A549 (cell line): Measurements from ENCODE around the gene GINS1. TPM values are rescaled to one million over a fixed set of nuclear protein-coding genes. Genes with fewer than 3 reads are reported as not detected.

Source experiments
- ATAC-seq, 2 experiments: fragments of 200-7000 bp in 1 of 2; fragments of >200 bp in 1 of 2; cut with Nextera tagmentation in 1 of 2; cut with Tn5 transposase in 1 of 2; 3 replicates each; pipeline versions ENCODE4 v1.8.0 to v1.9.1; 2018 to 2020; ENCODE audit warnings: mild to moderate bottlenecking in 1 of 2, moderate library complexity in 1 of 2
- CTCF ChIA-PET: fragments of 300-600 bp; sonication (Branson Sonifier 250); formaldehyde crosslinking; extraction: SDS; loops from one replicate; lab custom pipeline; 2021; ENCODE audit warnings: antibody characterized with exemption, inconsistent platforms; lab: Yijun Ruan, JAX
- POLR2A ChIA-PET: fragments of 350-600 bp; formaldehyde crosslinking; extraction: SDS; loops from one replicate; lab custom pipeline; 2021; ENCODE audit warnings: antibody characterized with exemption, inconsistent platforms; lab: Yijun Ruan, JAX
- DNase-seq, 2 experiments: peaks; one replicate each; pipeline versions ENCODE4 v3.0.0 to v3.0.0-alpha.2; 2011 to 2016; ENCODE audit warnings: low read depth in 1 of 2, low spot score in 1 of 2
- FAIRE-seq: peaks from 2 replicates; lab custom pipeline; 2011; peaks lifted over from hg19 to GRCh38; lab: Jason Lieb, UNC
- H3K27ac ChIP-seq, 2 experiments: fragments of >200 bp; sonication (Bioruptor Twin); formaldehyde crosslinking; 3 replicates each; pipeline ENCODE4 v1.5.1; 2016 to 2017
- H3K4me1 ChIP-seq: fragments of >200 bp; sonication (Bioruptor Twin); formaldehyde crosslinking; 3 replicates; pipeline ENCODE4 v1.6.1; 2016
- H3K4me2 ChIP-seq: fragments of >200 bp; sonication (Bioruptor Twin); formaldehyde crosslinking; 3 replicates; pipeline ENCODE4 v1.6.1; 2016
- H3K4me3 ChIP-seq: fragments of >200 bp; sonication (Bioruptor Twin); formaldehyde crosslinking; 3 replicates; pipeline ENCODE4 v1.5.1; 2016
- H3K9me3 ChIP-seq: fragments of >200 bp; sonication (Bioruptor Twin); formaldehyde crosslinking; 3 replicates; pipeline ENCODE4 v1.6.1; 2016
- BCL3 ChIP-seq: fragments of >200 bp; sonication (Bioruptor Twin); formaldehyde crosslinking; IDR thresholded peaks from 3 replicates; pipeline ENCODE4 v1.6.1; 2016
- CBX2 ChIP-seq: fragments of 200-600 bp; sonication (generic); IDR thresholded peaks from 2 replicates; pipeline ENCODE4 v1.6.1; 2016; ENCODE audit warnings: low read depth, mild to moderate bottlenecking, borderline replicate concordance
- CBX8 ChIP-seq: fragments of 200-600 bp; sonication (generic); IDR thresholded peaks from 2 replicates; pipeline ENCODE4 v1.6.1; 2016
- EHMT2 ChIP-seq: fragments of 200-600 bp; sonication (generic); IDR thresholded peaks from 2 replicates; pipeline ENCODE4 v1.6.1; 2016; ENCODE audit warnings: antibody characterized with exemption, low read depth, mild to moderate bottlenecking, moderate library complexity
- ELK1 ChIP-seq: fragments of 150-350 bp; IDR thresholded peaks from 2 replicates; pipeline ENCODE4 v1.6.1; 2014; ENCODE audit warnings: low read depth, mild to moderate bottlenecking, low read length
- FOSB ChIP-seq: fragments of 250-450 bp; sonication (Bioruptor Pico); IDR thresholded peaks from 2 replicates; pipeline ENCODE4 v1.5.0; 2020; ENCODE audit warnings: mild to moderate bottlenecking, moderate library complexity
- HEYL ChIP-seq: fragments of 250-450 bp; sonication (Bioruptor Pico); IDR thresholded peaks from 2 replicates; pipeline ENCODE4 v1.8.0; 2021; ENCODE audit warnings: mild to moderate bottlenecking, moderate library complexity
- HMGXB4 ChIP-seq: fragments of 250-450 bp; sonication (Bioruptor Pico); IDR thresholded peaks from 2 replicates; pipeline ENCODE4 v1.5.0; 2021; ENCODE audit warnings: mild to moderate bottlenecking, moderate library complexity, borderline replicate concordance
- HOXA7 ChIP-seq: fragments of 250-450 bp; sonication (Bioruptor Pico); IDR thresholded peaks from 2 replicates; pipeline ENCODE4 v1.5.0; 2020; ENCODE audit warnings: mild to moderate bottlenecking, moderate library complexity
- JUN ChIP-seq, 2 experiments: fragments of >200 bp; sonication (Bioruptor Twin); formaldehyde crosslinking; IDR thresholded peaks; 2 replicates in 1 of 2; 3 replicates in 1 of 2; pipeline ENCODE4 v1.6.1; 2016 to 2017
- KDM5A ChIP-seq: fragments of 200-600 bp; sonication (generic); IDR thresholded peaks from 2 replicates; pipeline ENCODE4 v1.6.1; 2016; ENCODE audit warnings: antibody characterized with exemption, mild to moderate bottlenecking
- MAFK ChIP-seq: fragments of 450-650 bp; IDR thresholded peaks from 2 replicates; pipeline ENCODE4 v1.6.1; 2014; ENCODE audit not compliant: partially characterized antibody
- NPAS2 ChIP-seq: fragments of 250-450 bp; sonication (Bioruptor Pico); IDR thresholded peaks from 2 replicates; pipeline ENCODE4 v1.8.0; 2022; ENCODE audit warnings: mild to moderate bottlenecking, moderate library complexity, borderline replicate concordance
- POLR2A ChIP-seq: IDR thresholded peaks from 2 replicates; pipeline ENCODE4 v1.6.1; 2012; ENCODE audit warnings: mild to moderate bottlenecking, low read length
- POLR2AphosphoS2 ChIP-seq: conservative IDR thresholded peaks from 2 replicates; pipeline ENCODE4 v1.6.1; 2012; ENCODE audit warnings: low read length, improper control_type of control experiment, inconsistent platforms
- SMC3 ChIP-seq: fragments of >200 bp; sonication (Bioruptor Twin); formaldehyde crosslinking; IDR thresholded peaks from 3 replicates; pipeline ENCODE4 v1.6.1; 2018; ENCODE audit warnings: inconsistent platforms
- TFCP2L1 ChIP-seq: fragments of 250-450 bp; sonication (Bioruptor Pico); IDR thresholded peaks from 2 replicates; pipeline ENCODE4 v1.5.0; 2021; ENCODE audit warnings: mild to moderate bottlenecking
- USF2 ChIP-seq: fragments of 450-650 bp; IDR thresholded peaks from 2 replicates; pipeline ENCODE4 v1.6.1; 2014; ENCODE audit warnings: antibody characterized with exemption
- ZSCAN20 ChIP-seq: fragments of 250-450 bp; sonication (Bioruptor Pico); IDR thresholded peaks from 2 replicates; pipeline ENCODE4 v1.8.0; 2022; ENCODE audit warnings: mild to moderate bottlenecking, moderate library complexity
- WGBS: methylation state at CpG from one replicate; pipeline ENCODE4 v1.1.6; 2017; ENCODE audit errors: missing lambda C conversion rate; 5-methylcytosine and 5-hydroxymethylcytosine counted together
- polyA plus RNA-seq, 4 experiments: library from polyadenylated mRNA; depleted of rRNA in 3 of 4; stranded (reverse); fragments of >200 nt; fragmentation: RNase III in 1 of 4; extraction: RNeasy Plus Mini Kit Qiagen cat#74134 plus additional on column Dnase treatment in 1 of 4; gene quantifications; 2 replicates in 3 of 4; 3 replicates in 1 of 4; pipeline ENCODE4 v1.2.3, GENCODE V29; 2011 to 2017
- TF ChIP-seq, protein P1 (sequence below): IDR thresholded peaks from 2 replicates; pipeline ENCODE4 v1.6.1; 2012; ENCODE audit warnings: low read depth, borderline replicate concordance
- TF ChIP-seq, protein P2 (sequence below): fragments of >200 bp; sonication (Bioruptor Twin); formaldehyde crosslinking; IDR thresholded peaks from 2 replicates; pipeline ENCODE4 v1.6.1; 2016
- TF ChIP-seq, protein P3 (sequence below): IDR thresholded peaks from 2 replicates; pipeline ENCODE4 v1.6.1; 2012
- TF ChIP-seq, protein P4 (sequence below): fragments of >200 bp; sonication (Bioruptor Twin); formaldehyde crosslinking; IDR thresholded peaks from 3 replicates; pipeline ENCODE4 v1.5.1; 2016
- TF ChIP-seq, protein P5 (sequence below): IDR thresholded peaks from 2 replicates; pipeline ENCODE4 v1.6.1; 2012

The GINS1 gene
- polyA plus RNA-seq, 2 of the 4 experiments (the other 2 are of a cell fraction), result 34.2 to 46.4 TPM

GRCh38 chr20:25376236-25376635 lies 31.2 kb upstream of the GINS1 start (continued):
- no peak for TF ChIP-seq MAFK
- no peak for TF ChIP-seq FOSB (CRISPR knock-in tag)
- no peak for TF ChIP-seq SMC3
- TF ChIP-seq HEYL (CRISPR knock-in tag), result no peak
- TF ChIP-seq ELK1, result no peak
- TF ChIP-seq CBX2, result no peak
- TF ChIP-seq, protein P1, sequence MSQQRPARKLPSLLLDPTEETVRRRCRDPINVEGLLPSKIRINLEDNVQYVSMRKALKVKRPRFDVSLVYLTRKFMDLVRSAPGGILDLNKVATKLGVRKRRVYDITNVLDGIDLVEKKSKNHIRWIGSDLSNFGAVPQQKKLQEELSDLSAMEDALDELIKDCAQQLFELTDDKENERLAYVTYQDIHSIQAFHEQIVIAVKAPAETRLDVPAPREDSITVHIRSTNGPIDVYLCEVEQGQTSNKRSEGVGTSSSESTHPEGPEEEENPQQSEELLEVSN, result no peak
- TF ChIP-seq USF2, result no peak
- TF ChIP-seq, protein P2, sequence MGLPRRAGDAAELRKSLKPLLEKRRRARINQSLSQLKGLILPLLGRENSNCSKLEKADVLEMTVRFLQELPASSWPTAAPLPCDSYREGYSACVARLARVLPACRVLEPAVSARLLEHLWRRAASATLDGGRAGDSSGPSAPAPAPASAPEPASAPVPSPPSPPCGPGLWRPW, result no peak
- TF ChIP-seq ZSCAN20, result no peak
- TF ChIP-seq CBX8, result no peak

DNA sequence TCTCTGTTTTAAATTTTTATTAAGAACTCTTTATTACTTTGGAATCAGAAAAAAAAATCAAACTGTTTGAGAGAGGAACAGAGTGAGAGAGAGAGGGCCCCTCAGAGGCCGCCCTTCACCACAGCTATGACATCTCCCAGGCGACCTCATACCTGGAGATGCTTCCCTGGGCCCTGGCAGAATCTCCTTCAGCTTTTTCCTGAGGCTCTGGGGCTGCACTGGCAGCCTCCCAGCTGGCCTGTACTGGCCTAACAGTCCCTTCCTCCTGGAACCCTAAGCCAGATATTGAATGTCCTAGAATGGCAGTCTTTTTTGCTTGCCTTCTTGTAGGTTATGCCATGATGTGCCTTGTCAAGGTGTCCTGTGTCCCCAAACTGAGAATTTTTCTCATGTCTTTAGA lies 30.6 kb upstream of the GINS1 start:
- FAIRE-seq (no peak), DNase-seq (no peak), ATAC-seq (no peak)
- TF ChIP-seq, protein P3, sequence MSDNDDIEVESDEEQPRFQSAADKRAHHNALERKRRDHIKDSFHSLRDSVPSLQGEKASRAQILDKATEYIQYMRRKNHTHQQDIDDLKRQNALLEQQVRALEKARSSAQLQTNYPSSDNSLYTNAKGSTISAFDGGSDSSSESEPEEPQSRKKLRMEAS, result no peak
- TF ChIP-seq HOXA7 (CRISPR knock-in tag), result no peak
- TF ChIP-seq CBX2, result no peak
- TF ChIP-seq, protein P2, result no peak
- ChIA-PET CTCF (interaction anchor here (1.3 kb wide), 1 partner anchor 9 kb away, joined by 4 read pairs; no protein-coding TSS in a partner anchor), POLR2A (no interaction called here)
- H3K4me1 ChIP-seq, result no peaks in the 10 kb centered on the region
- H3K9me3 ChIP-seq, result peaks cover 13% of the 10 kb centered on the region; the same call in 2 of the 3 replicates
- WGBS, result 60% methylated on average over 2 of the region's 2 CpGs
- H3K27ac ChIP-seq, result no peak overlapping the region
- H3K4me2 ChIP-seq, result no peak overlapping the region
- no peak overlapping the region for H3K4me3 ChIP-seq

DNA sequence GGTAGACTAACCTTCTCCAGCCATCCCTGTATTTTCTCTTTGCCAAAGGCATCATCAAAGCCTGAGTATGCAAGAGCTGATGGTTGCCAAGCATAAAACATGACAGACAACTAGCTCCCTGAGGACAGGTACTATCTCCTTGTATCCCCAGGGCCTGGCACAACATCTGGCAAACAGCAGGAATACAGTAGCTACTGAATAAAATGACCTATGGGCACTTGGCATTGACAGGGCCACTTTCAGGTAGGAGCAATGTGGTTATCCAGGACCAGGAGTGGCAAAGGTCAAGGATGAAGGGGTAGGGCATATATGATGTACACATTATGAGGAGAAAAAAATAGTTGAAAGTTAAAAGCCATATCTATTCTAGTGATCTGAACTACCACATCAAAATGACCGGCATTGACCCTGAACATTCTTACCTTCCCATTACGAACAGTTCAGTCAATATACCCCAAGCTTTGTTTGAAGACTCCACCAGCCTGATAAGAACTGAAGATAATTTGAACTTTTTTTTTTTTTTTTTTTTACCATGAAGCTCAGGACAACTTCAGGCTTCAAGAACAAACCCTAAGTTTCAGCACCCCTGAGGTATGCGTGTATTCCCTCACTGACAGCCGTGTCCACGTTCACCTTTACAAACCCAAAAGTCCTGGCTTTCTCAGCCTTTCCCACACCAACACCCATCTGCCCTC lies 29.1 kb upstream of the GINS1 start:
- H3K4me3 ChIP-seq, result no peak overlapping the region
- H3K27ac ChIP-seq, result no peak overlapping the region
- no peak for ATAC-seq
- WGBS, result 96% methylated on average over 5 of the region's 5 CpGs
- DNase-seq, result no peak
- FAIRE-seq, result no peak
- H3K9me3 ChIP-seq, result no peaks in the 10 kb centered on the region
- H3K4me2 ChIP-seq, result no peak overlapping the region
- CTCF ChIA-PET, result interaction anchor here (0.7 to 1.4 kb wide), 2 partner anchors 20 to 64 kb away, joined by 3 to 5 read pairs; no protein-coding TSS in a partner anchor
- POLR2A ChIA-PET, result no interaction called here
- no peaks in the 10 kb centered on the region for H3K4me1 ChIP-seq
- TF ChIP-seq KDM5A (no peak), NPAS2 (CRISPR knock-in tag) (no peak), JUN (IDR thresholded peaks at IDR 0.05) (no peak), HMGXB4 (CRISPR knock-in tag) (no peak), SMC3 (no peak), TFCP2L1 (CRISPR knock-in tag) (no peak), POLR2A (no peak), POLR2AphosphoS2 (no peak), ZSCAN20 (no peak), BCL3 (no peak), EHMT2 (no peak), CBX2 (no peak)
- TF ChIP-seq, protein P2, result no peak
- TF ChIP-seq, protein P4, sequence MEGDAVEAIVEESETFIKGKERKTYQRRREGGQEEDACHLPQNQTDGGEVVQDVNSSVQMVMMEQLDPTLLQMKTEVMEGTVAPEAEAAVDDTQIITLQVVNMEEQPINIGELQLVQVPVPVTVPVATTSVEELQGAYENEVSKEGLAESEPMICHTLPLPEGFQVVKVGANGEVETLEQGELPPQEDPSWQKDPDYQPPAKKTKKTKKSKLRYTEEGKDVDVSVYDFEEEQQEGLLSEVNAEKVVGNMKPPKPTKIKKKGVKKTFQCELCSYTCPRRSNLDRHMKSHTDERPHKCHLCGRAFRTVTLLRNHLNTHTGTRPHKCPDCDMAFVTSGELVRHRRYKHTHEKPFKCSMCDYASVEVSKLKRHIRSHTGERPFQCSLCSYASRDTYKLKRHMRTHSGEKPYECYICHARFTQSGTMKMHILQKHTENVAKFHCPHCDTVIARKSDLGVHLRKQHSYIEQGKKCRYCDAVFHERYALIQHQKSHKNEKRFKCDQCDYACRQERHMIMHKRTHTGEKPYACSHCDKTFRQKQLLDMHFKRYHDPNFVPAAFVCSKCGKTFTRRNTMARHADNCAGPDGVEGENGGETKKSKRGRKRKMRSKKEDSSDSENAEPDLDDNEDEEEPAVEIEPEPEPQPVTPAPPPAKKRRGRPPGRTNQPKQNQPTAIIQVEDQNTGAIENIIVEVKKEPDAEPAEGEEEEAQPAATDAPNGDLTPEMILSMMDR, result no peak
- TF ChIP-seq, protein P5, sequence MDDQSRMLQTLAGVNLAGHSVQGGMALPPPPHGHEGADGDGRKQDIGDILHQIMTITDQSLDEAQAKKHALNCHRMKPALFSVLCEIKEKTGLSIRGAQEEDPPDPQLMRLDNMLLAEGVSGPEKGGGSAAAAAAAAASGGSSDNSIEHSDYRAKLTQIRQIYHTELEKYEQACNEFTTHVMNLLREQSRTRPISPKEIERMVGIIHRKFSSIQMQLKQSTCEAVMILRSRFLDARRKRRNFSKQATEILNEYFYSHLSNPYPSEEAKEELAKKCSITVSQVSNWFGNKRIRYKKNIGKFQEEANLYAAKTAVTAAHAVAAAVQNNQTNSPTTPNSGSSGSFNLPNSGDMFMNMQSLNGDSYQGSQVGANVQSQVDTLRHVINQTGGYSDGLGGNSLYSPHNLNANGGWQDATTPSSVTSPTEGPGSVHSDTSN, result no peak
